Large intestine (tissue), 3 donors: ENCODE measurements around the gene CDC45. TPM values are rescaled to one million over a fixed set of nuclear protein-coding genes. Genes with fewer than 3 reads are reported as not detected.

Experiments
- DNase-seq, 2 donors: peaks; one replicate each; pipeline versions ENCODE4 v3.0.0 to v3.0.0-alpha.2; 2013
- H3K27ac ChIP-seq: one replicate; pipeline ENCODE4 v1.5.1; 2013; ENCODE audit warnings: low read length
- H3K27me3 ChIP-seq: 2 replicates; pipeline ENCODE4 v1.6.1; 2013; ENCODE audit warnings: low read length; ENCODE audit not compliant: control insufficient read depth, insufficient read depth
- H3K36me3 ChIP-seq: 2 replicates; pipeline ENCODE4 v1.6.1; 2013; ENCODE audit warnings: low read length; ENCODE audit not compliant: control insufficient read depth, insufficient read depth
- H3K4me1 ChIP-seq: one replicate; pipeline ENCODE4 v1.6.1; 2013; ENCODE audit warnings: low read length; ENCODE audit not compliant: control insufficient read depth, insufficient read depth
- H3K4me3 ChIP-seq: one replicate; pipeline ENCODE4 v1.5.1; 2013; ENCODE audit warnings: low read length
- H3K9me3 ChIP-seq: one replicate; pipeline ENCODE4 v1.6.1; 2013; ENCODE audit warnings: mild to moderate bottlenecking, low read depth, low read length, moderate library complexity; ENCODE audit not compliant: control insufficient read depth
- WGBS: methylation state at CpG from one replicate; pipeline ENCODE4 v1.1.5; 2013; ENCODE audit warnings: low lambda C conversion rate; ENCODE audit not compliant: insufficient coverage; 5-methylcytosine and 5-hydroxymethylcytosine counted together
- polyA plus RNA-seq: library from polyadenylated mRNA; unstranded; fragments of 120-200 nt; gene quantifications from one replicate; pipeline ENCODE4 v1.2.1, GENCODE V29; 2013

Gene CDC45
- polyA plus RNA-seq, 1 donor = 8.7 TPM

DNA sequence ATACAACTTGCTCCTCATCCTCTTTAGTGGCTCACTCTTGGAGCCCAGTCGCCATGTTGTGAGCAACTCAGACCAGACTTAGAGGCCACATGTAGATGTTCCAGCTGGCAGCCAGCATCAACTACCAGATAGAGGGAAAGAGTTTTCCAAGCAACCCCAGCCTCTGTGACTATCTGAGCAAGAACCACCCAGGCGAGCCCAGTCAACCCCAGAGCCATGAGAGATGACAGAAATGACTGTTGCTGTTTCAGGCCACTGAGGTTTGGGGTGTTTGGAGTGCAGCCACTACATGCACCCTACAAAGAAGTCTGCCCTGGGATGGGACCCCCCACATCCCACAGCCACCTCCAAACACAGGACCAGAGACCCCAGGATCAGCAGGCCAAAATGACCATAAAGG lies 69.2 kb downstream of the CDC45 start:
- Histone ChIP-seq H3K4me1 (no peaks in the 10 kb centered on the region), H3K9me3 (no peaks in the 10 kb centered on the region), H3K27me3 (no peaks in the 10 kb centered on the region), H3K27ac (no peak overlapping the region), H3K4me3 (no peak overlapping the region), H3K36me3 (no peaks in the 10 kb centered on the region)
- no CpG with 5 or more reads among the region's 2 CpGs for WGBS
- no peak for DNase-seq

DNA sequence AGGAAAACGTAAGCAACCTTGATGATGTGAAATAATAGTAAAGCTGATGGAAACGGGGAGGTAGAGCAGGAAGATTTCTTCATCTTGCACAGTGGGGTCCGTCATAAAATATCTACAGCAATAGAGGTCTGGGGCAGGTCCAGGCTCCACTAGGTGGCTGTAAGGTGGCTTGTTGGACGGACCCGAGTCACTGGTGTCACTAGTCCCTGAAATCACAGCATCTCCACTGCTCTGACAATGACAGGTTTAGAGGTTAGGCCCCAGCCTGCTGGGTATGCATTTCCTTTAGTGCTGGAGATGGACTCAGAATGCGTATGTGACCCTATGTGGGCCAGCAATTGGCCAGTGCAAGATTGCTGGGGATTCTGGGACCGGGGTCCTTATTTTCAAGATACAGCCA lies 69.7 kb downstream of the CDC45 start:
- no peak for DNase-seq
- no peaks in the 10 kb centered on the region for H3K36me3 ChIP-seq
- no CpG with 5 or more reads among the region's 7 CpGs for WGBS
- H3K27me3 ChIP-seq = no peaks in the 10 kb centered on the region
- no peaks in the 10 kb centered on the region for H3K9me3 ChIP-seq
- H3K4me1 ChIP-seq = no peaks in the 10 kb centered on the region
- no peak overlapping the region for H3K27ac ChIP-seq
- H3K4me3 ChIP-seq = no peak overlapping the region

DNA sequence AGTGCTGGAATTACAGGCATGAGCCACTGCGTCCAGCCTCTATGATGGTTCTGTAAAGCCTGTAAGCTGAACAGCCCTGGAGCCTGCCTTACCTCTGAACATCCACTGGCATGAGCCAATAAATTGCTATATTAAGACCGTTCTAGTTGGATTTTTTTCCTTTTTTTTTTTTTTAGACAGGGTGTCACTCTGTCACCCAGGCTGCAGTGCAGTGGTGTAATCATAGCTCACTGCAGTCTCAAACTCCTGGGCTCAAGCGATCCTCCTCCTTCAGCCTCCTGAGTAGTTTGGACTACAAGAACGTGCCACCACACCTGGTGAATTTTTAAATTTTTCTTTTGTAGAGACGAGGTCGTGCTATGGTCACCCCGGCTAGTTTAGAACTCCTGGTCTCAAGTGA lies 70.7 kb downstream of the CDC45 start:
- WGBS = 50% methylated on average over 1 of the region's 7 CpGs
- Histone ChIP-seq H3K36me3 (no peaks in the 10 kb centered on the region), H3K27ac (no peak overlapping the region), H3K4me1 (no peaks in the 10 kb centered on the region), H3K4me3 (no peak overlapping the region), H3K9me3 (no peaks in the 10 kb centered on the region), H3K27me3 (no peaks in the 10 kb centered on the region)
- no peak for DNase-seq

DNA sequence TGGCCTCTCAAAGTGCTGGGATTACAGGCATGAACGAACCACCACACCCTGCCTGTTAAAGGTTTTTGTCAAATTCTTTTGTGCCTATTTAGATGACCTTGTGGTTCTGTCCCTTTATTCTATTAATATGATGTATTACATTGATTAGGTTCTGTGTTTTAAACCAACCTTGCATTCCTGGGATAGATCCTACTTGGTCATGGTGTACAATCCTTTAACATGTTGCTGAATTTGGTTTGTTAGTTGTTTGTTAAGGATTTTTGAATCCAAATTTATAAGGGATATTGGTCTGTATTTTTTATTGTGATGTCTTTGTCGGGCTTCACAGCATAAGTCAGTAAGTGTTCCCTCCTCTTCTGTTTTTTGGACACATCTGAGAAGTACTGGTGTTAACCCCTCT lies 73.5 kb downstream of the CDC45 start:
- H3K36me3 ChIP-seq = no peaks in the 10 kb centered on the region
- WGBS = no CpG with 5 or more reads among the region's 2 CpGs
- H3K27me3 ChIP-seq = no peaks in the 10 kb centered on the region
- no peak for DNase-seq
- no peaks in the 10 kb centered on the region for H3K4me1 ChIP-seq
- H3K4me3 ChIP-seq = no peak overlapping the region
- no peaks in the 10 kb centered on the region for H3K9me3 ChIP-seq
- H3K27ac ChIP-seq = no peak overlapping the region

DNA sequence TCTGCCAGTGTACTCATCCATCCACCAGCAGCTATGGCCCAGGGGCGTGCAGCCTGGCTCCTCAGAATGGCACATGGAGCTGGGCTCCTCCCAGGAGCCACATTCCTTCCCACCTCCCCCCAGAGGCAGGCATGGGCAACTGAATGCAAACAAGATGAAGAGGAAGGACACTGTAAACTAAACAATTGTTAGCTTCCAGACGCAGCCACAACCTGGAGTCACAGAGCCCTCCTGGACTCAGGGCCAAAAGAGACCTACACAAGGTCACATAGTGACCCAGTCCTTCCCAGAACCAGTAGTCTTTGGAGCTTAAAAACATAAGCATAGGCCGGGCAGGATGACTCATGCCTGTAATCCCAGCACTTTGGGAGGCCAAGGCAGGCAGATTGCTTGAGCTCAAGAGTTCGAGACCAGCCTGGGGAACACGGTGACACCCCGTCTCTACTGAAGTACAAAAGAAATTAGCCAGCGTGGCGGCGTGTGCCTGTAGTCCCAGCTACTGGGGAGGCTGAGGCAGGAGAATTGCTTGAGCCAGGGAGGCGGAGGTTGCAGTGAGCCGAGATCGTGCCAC lies 75.2 kb downstream of the CDC45 start:
- no peaks in the 10 kb centered on the region for H3K27me3 ChIP-seq
- no peaks in the 10 kb centered on the region for H3K36me3 ChIP-seq
- no peak overlapping the region for H3K27ac ChIP-seq
- H3K4me1 ChIP-seq = no peaks in the 10 kb centered on the region
- H3K4me3 ChIP-seq = no peak overlapping the region
- no peak for DNase-seq
- H3K9me3 ChIP-seq = no peaks in the 10 kb centered on the region
- 100% methylated on average over 1 of the region's 12 CpGs for WGBS

DNA sequence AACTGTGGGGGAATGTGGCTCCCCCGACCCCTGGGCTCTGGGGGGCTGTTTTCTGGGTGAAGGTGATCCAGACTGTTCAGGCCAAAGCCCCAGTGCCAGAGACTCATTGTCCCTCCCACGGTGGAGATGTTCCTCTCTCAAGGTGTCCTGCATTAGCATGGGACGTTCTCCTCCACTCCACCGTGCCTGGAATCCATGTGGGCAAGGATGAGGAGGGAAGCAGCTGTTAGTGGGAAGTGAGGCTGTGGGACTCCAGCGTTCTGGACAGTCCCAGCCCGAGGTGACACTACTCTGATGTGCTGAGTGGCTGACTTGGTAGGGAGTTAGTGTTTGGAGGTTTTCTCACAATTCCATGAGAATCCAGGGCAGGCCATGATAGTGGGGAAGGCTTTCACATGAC lies 75.9 kb downstream of the CDC45 start:
- DNase-seq = no peak
- H3K9me3 ChIP-seq = no peaks in the 10 kb centered on the region
- WGBS = no CpG with 5 or more reads among the region's 6 CpGs
- no peaks in the 10 kb centered on the region for H3K27me3 ChIP-seq
- no peaks in the 10 kb centered on the region for H3K4me1 ChIP-seq
- H3K27ac ChIP-seq = no peak overlapping the region
- H3K4me3 ChIP-seq = no peak overlapping the region
- H3K36me3 ChIP-seq = no peaks in the 10 kb centered on the region

DNA sequence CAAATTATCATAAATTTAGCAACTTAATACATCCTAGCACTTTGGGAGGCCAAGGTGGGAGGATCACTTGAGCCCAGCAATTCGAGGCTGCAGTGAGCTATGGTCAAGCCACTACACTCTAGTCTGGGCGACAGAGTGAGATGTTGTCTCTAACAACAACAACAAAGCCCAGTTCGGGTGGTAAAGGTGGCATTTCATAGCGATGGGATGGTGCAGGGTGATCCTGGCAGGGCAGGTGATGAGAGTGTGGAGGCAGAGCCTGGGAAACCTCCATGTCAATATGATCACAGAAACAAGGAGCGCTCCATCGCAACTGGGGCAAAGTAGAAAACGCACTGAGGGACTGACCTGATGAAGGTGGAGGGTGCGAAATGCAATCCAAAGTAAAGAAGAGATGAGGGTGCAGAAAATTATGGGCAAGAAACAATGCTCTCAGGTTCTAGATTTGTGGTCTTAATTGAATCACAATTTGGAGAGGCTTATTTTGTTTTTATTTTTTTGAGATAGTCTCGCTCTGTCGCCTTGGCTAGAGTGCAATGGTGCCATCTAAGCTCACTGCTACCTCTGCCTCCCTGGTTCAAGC lies 77.3 kb downstream of the CDC45 start:
- no peak for DNase-seq

DNA sequence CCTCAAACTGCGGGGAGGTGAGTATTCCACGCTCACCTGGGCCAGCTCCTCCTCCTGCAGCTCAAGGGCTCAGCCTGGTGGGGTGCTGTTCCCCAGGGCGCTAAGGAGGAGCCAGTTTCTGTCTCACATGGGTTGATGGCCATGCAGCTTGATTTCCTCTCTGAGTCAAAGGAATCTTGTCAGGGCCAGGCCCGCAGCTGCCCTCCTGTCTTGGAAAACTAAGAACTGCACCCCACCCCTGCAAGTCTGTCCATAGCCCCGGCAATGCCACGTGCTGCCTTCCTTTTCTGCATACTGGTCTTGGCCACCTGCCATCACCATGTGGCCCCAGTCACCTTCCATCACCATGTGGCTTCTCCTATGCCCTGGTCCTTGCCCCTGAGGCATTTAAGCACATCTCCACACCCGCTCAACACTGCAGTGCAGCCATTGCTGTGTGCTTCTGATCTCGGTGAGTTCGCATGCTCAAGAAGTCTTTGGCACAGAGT lies 79.6 kb downstream of the CDC45 start:
- no peaks in the 10 kb centered on the region for H3K9me3 ChIP-seq
- no peak overlapping the region for H3K27ac ChIP-seq
- no peaks in the 10 kb centered on the region for H3K4me1 ChIP-seq
- WGBS = no CpG with 5 or more reads among the region's 9 CpGs
- no peaks in the 10 kb centered on the region for H3K27me3 ChIP-seq
- no peak for DNase-seq
- no peak overlapping the region for H3K4me3 ChIP-seq
- no peaks in the 10 kb centered on the region for H3K36me3 ChIP-seq

More for the DNA sequence above, 77.3 kb downstream of the CDC45 start:
- Histone ChIP-seq H3K27me3 (no peaks in the 10 kb centered on the region), H3K27ac (no peak overlapping the region), H3K4me3 (no peak overlapping the region), H3K9me3 (no peaks in the 10 kb centered on the region), H3K36me3 (no peaks in the 10 kb centered on the region), H3K4me1 (no peaks in the 10 kb centered on the region)
- WGBS = 100% methylated on average over 4 of the region's 10 CpGs

DNA sequence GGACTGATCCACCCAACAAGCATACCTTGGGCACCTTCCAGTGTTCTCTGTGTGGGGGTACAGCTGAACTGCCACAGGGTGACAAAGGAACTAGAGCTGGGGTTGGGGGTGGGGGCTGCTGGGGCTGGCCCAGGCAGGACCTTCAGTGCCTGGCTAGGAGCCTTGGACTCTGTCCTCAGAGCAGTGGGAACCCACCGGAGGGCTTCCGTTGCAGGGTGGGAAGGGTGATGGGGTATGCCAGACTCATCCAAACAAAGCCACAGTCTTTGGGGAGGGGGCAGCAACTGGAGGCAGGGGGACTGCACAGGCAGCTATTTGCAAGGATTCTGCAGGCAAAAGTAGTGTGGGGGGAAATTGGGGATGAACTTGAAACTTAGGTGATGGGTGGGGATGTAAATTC lies 80.2 kb downstream of the CDC45 start:
- H3K9me3 ChIP-seq = no peaks in the 10 kb centered on the region
- no peaks in the 10 kb centered on the region for H3K4me1 ChIP-seq
- no peak overlapping the region for H3K4me3 ChIP-seq
- no peaks in the 10 kb centered on the region for H3K27me3 ChIP-seq
- no CpG with 5 or more reads among the region's 2 CpGs for WGBS
- no peaks in the 10 kb centered on the region for H3K36me3 ChIP-seq
- no peak for DNase-seq
- no peak overlapping the region for H3K27ac ChIP-seq

DNA sequence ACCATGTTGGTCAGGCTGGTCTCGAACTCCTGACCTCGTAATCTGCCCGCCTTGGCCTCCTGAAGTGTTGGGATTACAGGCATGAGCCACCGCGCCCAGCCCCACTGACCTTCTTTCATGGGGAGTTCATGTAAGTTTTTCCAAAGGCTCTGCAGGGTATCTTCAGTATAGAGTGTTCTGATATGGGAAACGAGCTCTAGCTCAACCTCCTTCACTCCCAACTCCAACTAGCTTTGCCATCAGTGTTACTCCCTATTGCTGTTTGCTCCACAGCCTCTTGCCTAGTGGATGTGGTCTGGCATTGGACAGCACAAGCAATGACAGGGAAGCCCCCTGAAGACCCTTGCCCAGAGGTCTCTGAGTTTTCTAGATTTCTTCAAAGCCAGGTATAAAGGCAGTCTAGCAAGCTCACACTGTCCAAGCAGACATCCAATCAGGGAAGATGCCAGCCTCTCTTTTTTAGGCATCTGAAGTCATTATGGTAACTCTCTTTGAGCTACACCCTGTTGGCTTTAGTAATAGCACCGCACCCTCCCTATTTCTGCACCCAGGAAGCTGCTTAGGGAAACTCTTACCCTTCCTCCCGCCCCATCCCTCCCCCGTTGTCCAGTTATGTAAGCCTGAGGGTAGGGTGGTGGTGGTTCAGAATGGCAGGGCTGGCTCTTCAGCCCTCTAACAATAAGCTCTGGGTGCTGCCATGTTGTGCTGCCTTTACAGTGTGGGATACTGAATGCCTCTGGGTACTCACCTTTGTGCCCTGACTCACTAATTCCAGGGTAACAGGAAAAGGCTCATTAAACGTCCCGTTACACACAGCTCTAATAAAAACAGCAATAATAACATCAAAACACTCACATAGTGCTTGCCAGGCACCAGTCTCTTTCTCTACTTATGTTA lies 85.9 kb downstream of the CDC45 start:
- H3K9me3 ChIP-seq = peaks cover 4% of the 10 kb centered on the region
- no peaks in the 10 kb centered on the region for H3K27me3 ChIP-seq
- no peak for DNase-seq
- no peaks in the 10 kb centered on the region for H3K4me1 ChIP-seq
- H3K27ac ChIP-seq = no peak overlapping the region
- H3K36me3 ChIP-seq = no peaks in the 10 kb centered on the region
- 0% methylated on average over 1 of the region's 11 CpGs for WGBS
- no peak overlapping the region for H3K4me3 ChIP-seq
